T-helper 17 cell (primary cell): ENCODE data around the gene KANK4. TPM values are rescaled to one million over a fixed set of nuclear protein-coding genes. Genes with fewer than 3 reads are reported as not detected.

Experiments used
- ATAC-seq: fragments of 150-1000 bp; cut with Tn5 transposase; 2 replicates; pipeline ENCODE4 v1.10.0; 2021; ENCODE audit warnings: mild to moderate bottlenecking, moderate library complexity
- DNase-seq, 3 donors: peaks; one replicate each; pipeline versions ENCODE4 v3.0.0 to v3.0.0-alpha.2; 2020 to 2021
- H3K9me3 ChIP-seq: one replicate; pipeline ENCODE4 v1.7.0; 2013; ENCODE audit warnings: low read length, mild to moderate bottlenecking; ENCODE audit not compliant: control insufficient read depth, poor library complexity, severe bottlenecking
- H3K27ac Mint-ChIP-seq: one replicate; pipeline ENCODE4 v1.8.0; 2022; ENCODE audit warnings: mild to moderate bottlenecking, moderate library complexity, mixed read lengths
- H3K27me3 Mint-ChIP-seq: one replicate; pipeline ENCODE4 v1.8.0; 2022; ENCODE audit warnings: mixed read lengths
- H3K36me3 Mint-ChIP-seq: one replicate; pipeline ENCODE4 v1.8.0; 2022; ENCODE audit warnings: low read depth, mixed read lengths
- H3K4me1 Mint-ChIP-seq: one replicate; pipeline ENCODE4 v1.8.0; 2022; ENCODE audit warnings: mild to moderate bottlenecking, mixed read lengths
- H3K4me3 Mint-ChIP-seq: one replicate; pipeline ENCODE4 v1.8.0; 2022; ENCODE audit warnings: mild to moderate bottlenecking, moderate library complexity, mixed read lengths
- total RNA-seq, 4 donors: library from RNA in 2 of 4; stranded (reverse) in 2 of 4; gene quantifications; one replicate each; pipeline ENCODE4 v1.2.3 and lab custom pipeline; 2022 to 2026

The KANK4 gene
- total RNA-seq: not detected
- 0 to 0.08 reads per million in 2 donors for total RNA-seq (lab: John Stamatoyannopoulos, UW)

DNA sequence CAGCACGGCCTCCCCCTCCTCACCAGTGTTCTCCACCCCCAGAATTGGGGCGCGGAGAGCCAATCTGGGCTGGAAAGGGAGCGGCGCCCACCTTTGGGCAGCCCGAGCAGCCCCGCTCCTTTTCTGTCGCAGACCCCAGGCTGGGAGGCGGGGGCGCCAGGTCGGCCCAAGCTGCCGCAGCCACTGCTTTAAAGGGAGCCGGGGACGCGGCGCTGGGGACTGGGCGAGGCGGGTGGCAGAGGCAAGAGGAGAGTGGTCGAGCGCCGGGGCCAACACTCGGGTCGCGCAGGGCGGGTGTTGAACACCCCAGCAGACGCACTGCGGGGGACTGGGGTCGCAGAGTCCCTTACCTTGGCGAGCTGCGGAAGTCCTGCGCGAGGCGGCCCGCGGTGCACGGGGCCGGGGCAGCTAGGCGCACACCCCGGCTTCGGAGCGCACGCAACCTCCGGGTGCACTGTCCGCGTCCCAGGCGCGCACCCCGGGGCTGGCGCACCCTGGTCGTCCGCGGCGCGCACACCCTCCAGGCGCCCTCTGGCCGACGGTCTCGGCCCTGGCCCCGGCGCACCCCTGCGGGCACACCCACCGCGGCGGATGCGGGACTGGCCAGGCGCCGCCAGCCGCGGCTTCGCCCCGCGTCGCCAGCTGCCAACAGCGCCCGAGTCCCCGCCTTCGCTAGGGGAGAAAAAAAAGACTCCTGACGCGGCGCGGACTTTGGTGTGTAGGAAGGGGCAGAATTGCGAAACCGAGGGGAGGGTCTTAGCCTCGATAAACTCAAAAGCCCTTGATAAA is at the start of gene KANK4:
KANK4 (minus strand) TSS at position 679 of the 789 bp plus-strand sequence. CDS start 37,870 bp downstream, outside the sequence.
- peaks cover 3% of the 10 kb centered on the region for H3K36me3 Mint-ChIP-seq
- H3K27me3 Mint-ChIP-seq: peaks cover 72% of the 10 kb centered on the region
- no peak within 1 kb of the TSS for H3K4me3 Mint-ChIP-seq

GRCh38 chr1:62368989-62369388 is 49.8 kb upstream of the KANK4 start:
- Mint-ChIP-seq H3K4me3 (no peak overlapping the region), H3K27ac (no peak overlapping the region), H3K36me3 (no peaks in the 10 kb centered on the region), H3K4me1 (no peaks in the 10 kb centered on the region), H3K27me3 (peaks cover 23% of the 10 kb centered on the region)
- DNase-seq (no peak), ATAC-seq (no peak)
- no peaks in the 10 kb centered on the region for H3K9me3 ChIP-seq

More for the DNA sequence above, at the start of gene KANK4:
- DNase-seq (no peak), ATAC-seq (no peak)
- H3K9me3 ChIP-seq: no peaks in the 10 kb centered on the region
- Mint-ChIP-seq H3K4me1 (peaks cover 2% of the 10 kb centered on the region), H3K27ac (no peak within 1 kb of the TSS)

DNA sequence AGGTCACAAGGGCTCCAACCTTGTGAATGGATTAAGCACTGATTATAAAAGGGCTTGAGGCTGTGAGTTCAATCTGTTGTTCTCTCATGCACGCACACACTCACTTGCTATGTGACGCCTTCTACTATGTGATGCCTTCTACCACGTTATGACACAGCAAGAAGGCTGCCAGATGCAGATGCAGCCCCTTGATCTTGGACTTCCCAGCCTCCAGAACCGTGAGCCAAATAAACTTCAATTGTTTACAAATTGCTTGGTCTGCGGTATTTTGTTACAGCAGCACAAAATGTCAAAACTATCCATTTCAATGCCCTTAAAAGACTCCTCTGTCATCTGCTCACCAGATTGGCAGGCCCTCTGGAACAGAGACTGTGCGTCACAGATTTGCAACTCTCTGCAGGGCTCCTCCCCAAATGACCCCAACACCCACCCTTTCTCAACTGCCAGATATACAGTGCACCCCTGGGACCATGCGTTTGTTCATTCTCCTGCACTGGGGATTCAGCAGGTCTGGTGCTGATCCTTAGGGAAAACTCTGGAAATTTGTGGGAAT is 47.8 kb upstream of the KANK4 start:
- ATAC-seq: no peak
- Mint-ChIP-seq H3K4me3 (no peak overlapping the region), H3K4me1 (no peaks in the 10 kb centered on the region), H3K27me3 (peaks cover 23% of the 10 kb centered on the region), H3K27ac (no peak overlapping the region), H3K36me3 (no peaks in the 10 kb centered on the region)
- no peak for DNase-seq
- no peaks in the 10 kb centered on the region for H3K9me3 ChIP-seq

DNA sequence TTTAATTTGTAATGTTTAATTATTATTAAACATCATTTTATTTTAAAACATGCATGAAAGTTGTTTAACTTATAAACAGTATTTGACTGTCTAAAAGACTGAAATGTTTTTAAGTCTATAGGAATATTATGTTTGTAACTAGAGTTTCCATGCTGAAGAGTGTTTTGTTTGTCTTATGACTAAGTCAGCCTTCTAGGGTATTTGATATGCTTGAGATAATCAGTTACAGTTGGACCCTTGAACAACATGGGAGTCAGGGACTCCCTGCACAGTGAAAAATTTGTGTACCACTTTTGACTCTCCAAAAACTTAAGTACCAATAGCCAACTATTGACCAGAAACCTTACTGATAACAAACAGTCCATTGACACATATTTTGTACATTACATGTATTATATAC is 45.5 kb upstream of the KANK4 start:
- ATAC-seq: no peak
- no peaks in the 10 kb centered on the region for H3K9me3 ChIP-seq
- peaks cover 16% of the 10 kb centered on the region for H3K27me3 Mint-ChIP-seq
- H3K36me3 Mint-ChIP-seq: no peaks in the 10 kb centered on the region
- H3K27ac Mint-ChIP-seq: no peak overlapping the region
- H3K4me3 Mint-ChIP-seq: no peak overlapping the region
- H3K4me1 Mint-ChIP-seq: no peaks in the 10 kb centered on the region
- DNase-seq: no peak

DNA sequence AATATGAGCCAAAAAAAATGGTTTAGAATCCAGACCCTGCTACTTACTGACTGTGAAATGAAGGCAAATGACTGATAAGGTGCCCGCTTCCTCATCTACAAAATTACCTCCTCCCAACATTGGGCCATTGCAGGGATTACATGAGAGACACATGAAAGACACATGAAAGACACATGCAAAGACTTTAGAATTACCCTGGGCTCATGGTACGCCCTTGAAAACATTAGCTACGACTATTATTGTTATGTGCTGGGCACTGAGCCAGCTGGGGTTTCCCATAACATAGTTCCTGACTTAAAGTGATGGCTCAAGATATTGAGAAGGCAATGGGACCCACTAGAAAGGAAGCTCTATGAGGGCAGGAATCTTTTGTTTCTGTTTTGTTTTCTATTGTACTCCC is 43.7 kb upstream of the KANK4 start:
- H3K9me3 ChIP-seq: no peaks in the 10 kb centered on the region
- Mint-ChIP-seq H3K4me1 (no peaks in the 10 kb centered on the region), H3K27me3 (peaks cover 7% of the 10 kb centered on the region), H3K36me3 (no peaks in the 10 kb centered on the region), H3K4me3 (no peak overlapping the region), H3K27ac (no peak overlapping the region)
- ATAC-seq: no peak
- no peak for DNase-seq

GRCh38 chr1:62362061-62362917 is 43.1 kb upstream of the KANK4 start:
- ATAC-seq (no peak), DNase-seq (no peak)
- H3K4me1 Mint-ChIP-seq: no peaks in the 10 kb centered on the region
- no peaks in the 10 kb centered on the region for H3K36me3 Mint-ChIP-seq
- no peak overlapping the region for H3K27ac Mint-ChIP-seq
- H3K9me3 ChIP-seq: no peaks in the 10 kb centered on the region
- peaks cover 5% of the 10 kb centered on the region for H3K27me3 Mint-ChIP-seq
- H3K4me3 Mint-ChIP-seq: no peak overlapping the region

- Mint-ChIP-seq H3K27me3 (peaks cover 5% of the 10 kb centered on the region), H3K4me3 (no peak overlapping the region), H3K36me3 (no peaks in the 10 kb centered on the region), H3K27ac (no peak overlapping the region), H3K4me1 (no peaks in the 10 kb centered on the region)
- no peaks in the 10 kb centered on the region for H3K9me3 ChIP-seq
- ATAC-seq (no peak), DNase-seq (no peak)
These were observed 42.2 kb upstream of the KANK4 start for GRCh38 chr1:62361431-62361830.

GRCh38 chr1:62358665-62359373 is 39.6 kb upstream of the KANK4 start:
- H3K27ac Mint-ChIP-seq: no peak overlapping the region
- DNase-seq: no peak
- no peaks in the 10 kb centered on the region for H3K4me1 Mint-ChIP-seq
- H3K9me3 ChIP-seq: no peaks in the 10 kb centered on the region
- peaks cover 5% of the 10 kb centered on the region for H3K27me3 Mint-ChIP-seq
- H3K4me3 Mint-ChIP-seq: no peak overlapping the region
- ATAC-seq: no peak
- H3K36me3 Mint-ChIP-seq: no peaks in the 10 kb centered on the region

GRCh38 chr1:62357916-62358315 is 38.7 kb upstream of the KANK4 start:
- H3K27me3 Mint-ChIP-seq: peaks cover 5% of the 10 kb centered on the region
- no peak for ATAC-seq
- no peaks in the 10 kb centered on the region for H3K4me1 Mint-ChIP-seq
- H3K4me3 Mint-ChIP-seq: no peak overlapping the region
- H3K9me3 ChIP-seq: no peaks in the 10 kb centered on the region
- H3K36me3 Mint-ChIP-seq: peaks cover 2% of the 10 kb centered on the region
- DNase-seq: no peak
- no peak overlapping the region for H3K27ac Mint-ChIP-seq

GRCh38 chr1:62356257-62356835 is 37.1 kb upstream of the KANK4 start:
- H3K9me3 ChIP-seq: no peaks in the 10 kb centered on the region
- Mint-ChIP-seq H3K27me3 (peaks cover 5% of the 10 kb centered on the region), H3K27ac (no peak overlapping the region), H3K4me3 (no peak overlapping the region), H3K36me3 (peaks cover 2% of the 10 kb centered on the region), H3K4me1 (no peaks in the 10 kb centered on the region)
- DNase-seq: no peak
- peak; percentile 36 for ATAC-seq

- H3K27ac Mint-ChIP-seq: no peak overlapping the region
- DNase-seq (no peak), ATAC-seq (no peak)
- peaks cover 2% of the 10 kb centered on the region for H3K36me3 Mint-ChIP-seq
- H3K4me3 Mint-ChIP-seq: no peak overlapping the region
- H3K4me1 Mint-ChIP-seq: no peaks in the 10 kb centered on the region
- H3K9me3 ChIP-seq: no peaks in the 10 kb centered on the region
- peaks cover 5% of the 10 kb centered on the region for H3K27me3 Mint-ChIP-seq
These were observed 35.9 kb upstream of the KANK4 start for GRCh38 chr1:62355095-62355494.

DNA sequence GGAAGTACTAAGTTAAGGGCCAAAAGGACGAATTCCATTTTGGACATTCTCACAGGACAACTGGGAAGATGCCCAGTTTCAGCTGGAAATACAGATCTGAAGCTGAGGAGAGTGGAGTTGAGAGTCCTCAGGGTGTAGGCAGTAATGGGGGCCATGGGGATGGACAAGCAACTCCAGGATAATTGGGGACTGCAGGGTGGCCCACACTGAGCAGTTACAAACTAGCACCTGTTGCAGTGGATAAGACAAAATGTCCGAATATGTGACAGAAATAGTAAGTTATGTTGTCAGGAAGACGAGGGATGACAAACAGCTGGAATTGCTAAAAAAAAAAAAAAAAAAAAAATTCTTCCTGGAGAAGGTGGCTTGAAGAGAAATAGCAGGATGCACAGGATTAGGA is 34.6 kb upstream of the KANK4 start:
- no peak for ATAC-seq
- Mint-ChIP-seq H3K36me3 (peaks cover 2% of the 10 kb centered on the region), H3K4me3 (no peak overlapping the region), H3K4me1 (no peaks in the 10 kb centered on the region), H3K27me3 (no peaks in the 10 kb centered on the region), H3K27ac (no peak overlapping the region)
- H3K9me3 ChIP-seq: no peaks in the 10 kb centered on the region
- no peak for DNase-seq
